IMR-90 (cell line): ENCODE data around the gene N4BP2.

Experiments used
- FOS ChIP-seq: fragments of 150-350 bp; IDR thresholded peaks from 2 replicates; pipeline ENCODE4 v1.6.1; 2016; ENCODE audit warnings: low read depth, low read length
- POLR2A ChIP-seq: IDR thresholded peaks from 2 replicates; pipeline ENCODE4 v1.6.1; 2012; ENCODE audit warnings: mild to moderate bottlenecking, low read depth, low read length
- RAD21 ChIP-seq: IDR thresholded peaks from 2 replicates; pipeline ENCODE4 v1.6.1; 2012; ENCODE audit warnings: low read length, improper control_type of control experiment
- RCOR1 ChIP-seq: IDR thresholded peaks from 2 replicates; pipeline ENCODE4 v1.6.1; 2012; ENCODE audit warnings: mild to moderate bottlenecking, low read length, improper control_type of control experiment; ENCODE audit not compliant: insufficient replicate concordance
- RFX5 ChIP-seq: IDR thresholded peaks from 2 replicates; pipeline ENCODE4 v1.8.0; 2012; ENCODE audit warnings: low read depth, mild to moderate bottlenecking, low read length, moderate library complexity
- TF ChIP-seq, protein P1 (sequence below): conservative IDR thresholded peaks from 2 replicates; pipeline ENCODE4 v1.5.1; 2012; ENCODE audit warnings: mild to moderate bottlenecking, low read depth, low read length, improper control_type of control experiment
- TF ChIP-seq, protein P2 (sequence below): fragments of 150-350 bp; IDR thresholded peaks from 2 replicates; pipeline ENCODE4 v1.6.1; 2017; ENCODE audit warnings: mild to moderate bottlenecking, antibody characterized with exemption, low read length, low read depth

DNA sequence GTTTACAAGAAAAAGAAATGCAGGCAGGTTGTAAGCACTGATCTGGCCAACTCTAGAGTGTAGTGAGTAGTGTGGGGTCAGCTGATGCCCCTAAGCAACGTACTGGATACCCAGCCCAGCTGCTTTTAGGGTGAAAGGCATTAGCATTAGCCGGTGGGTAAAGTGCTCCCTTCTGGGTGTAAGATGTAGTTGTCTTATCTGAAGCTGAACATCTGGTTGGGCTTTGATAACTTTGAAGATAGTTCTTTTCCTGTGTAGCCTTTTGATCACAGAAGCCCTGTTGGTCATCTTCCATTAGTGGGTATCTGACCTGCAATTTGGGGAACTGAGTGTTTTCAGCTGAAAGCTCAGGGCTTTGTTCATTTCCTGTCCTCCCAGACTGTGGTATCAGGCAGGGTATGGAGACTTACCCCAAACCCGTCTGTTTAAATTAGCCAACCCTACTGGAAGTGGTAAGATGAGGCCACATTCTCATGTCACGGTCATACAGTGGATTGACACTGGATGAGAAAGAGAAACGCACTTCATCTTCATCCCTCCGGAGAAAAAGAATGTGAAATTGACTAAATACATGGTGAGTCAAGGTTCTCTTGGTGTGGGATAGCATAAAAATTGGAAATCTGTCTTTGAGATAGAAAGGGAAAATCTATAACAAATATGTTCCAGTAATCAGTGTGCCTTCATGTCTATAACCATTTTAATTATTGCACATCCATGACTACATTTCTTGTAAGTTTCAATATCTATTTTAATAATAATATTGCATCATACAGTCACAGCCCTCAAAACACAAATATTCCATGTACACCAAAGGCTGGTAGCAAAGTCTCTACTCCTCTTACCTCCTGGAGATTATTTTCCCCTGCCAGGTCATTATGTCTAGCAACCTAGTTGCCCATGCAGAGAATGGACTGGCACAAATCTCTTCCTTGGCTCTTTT, 148.9 kb downstream of the N4BP2 start:
- TF ChIP-seq RFX5 (no peak), POLR2A (no peak), RCOR1 (no peak), FOS (no peak), RAD21 (no peak)
- TF ChIP-seq, protein P1, sequence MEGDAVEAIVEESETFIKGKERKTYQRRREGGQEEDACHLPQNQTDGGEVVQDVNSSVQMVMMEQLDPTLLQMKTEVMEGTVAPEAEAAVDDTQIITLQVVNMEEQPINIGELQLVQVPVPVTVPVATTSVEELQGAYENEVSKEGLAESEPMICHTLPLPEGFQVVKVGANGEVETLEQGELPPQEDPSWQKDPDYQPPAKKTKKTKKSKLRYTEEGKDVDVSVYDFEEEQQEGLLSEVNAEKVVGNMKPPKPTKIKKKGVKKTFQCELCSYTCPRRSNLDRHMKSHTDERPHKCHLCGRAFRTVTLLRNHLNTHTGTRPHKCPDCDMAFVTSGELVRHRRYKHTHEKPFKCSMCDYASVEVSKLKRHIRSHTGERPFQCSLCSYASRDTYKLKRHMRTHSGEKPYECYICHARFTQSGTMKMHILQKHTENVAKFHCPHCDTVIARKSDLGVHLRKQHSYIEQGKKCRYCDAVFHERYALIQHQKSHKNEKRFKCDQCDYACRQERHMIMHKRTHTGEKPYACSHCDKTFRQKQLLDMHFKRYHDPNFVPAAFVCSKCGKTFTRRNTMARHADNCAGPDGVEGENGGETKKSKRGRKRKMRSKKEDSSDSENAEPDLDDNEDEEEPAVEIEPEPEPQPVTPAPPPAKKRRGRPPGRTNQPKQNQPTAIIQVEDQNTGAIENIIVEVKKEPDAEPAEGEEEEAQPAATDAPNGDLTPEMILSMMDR, result no peak
- TF ChIP-seq, protein P2, sequence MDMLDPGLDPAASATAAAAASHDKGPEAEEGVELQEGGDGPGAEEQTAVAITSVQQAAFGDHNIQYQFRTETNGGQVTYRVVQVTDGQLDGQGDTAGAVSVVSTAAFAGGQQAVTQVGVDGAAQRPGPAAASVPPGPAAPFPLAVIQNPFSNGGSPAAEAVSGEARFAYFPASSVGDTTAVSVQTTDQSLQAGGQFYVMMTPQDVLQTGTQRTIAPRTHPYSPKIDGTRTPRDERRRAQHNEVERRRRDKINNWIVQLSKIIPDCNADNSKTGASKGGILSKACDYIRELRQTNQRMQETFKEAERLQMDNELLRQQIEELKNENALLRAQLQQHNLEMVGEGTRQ, result no peak
